CD4-positive, alpha-beta T cell treated with Interleukin-12 subunit alpha and Interleukin-12 subunit beta, for 1 hour (primary cell): Measurements from ENCODE around the gene LAIR2.

Experiments
- DNase-seq: peaks from one replicate; pipeline ENCODE4 v3.0.0-alpha.2; 2020

Gene LAIR2, protein sequence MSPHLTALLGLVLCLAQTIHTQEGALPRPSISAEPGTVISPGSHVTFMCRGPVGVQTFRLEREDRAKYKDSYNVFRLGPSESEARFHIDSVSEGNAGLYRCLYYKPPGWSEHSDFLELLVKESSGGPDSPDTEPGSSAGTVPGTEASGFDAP

DNA sequence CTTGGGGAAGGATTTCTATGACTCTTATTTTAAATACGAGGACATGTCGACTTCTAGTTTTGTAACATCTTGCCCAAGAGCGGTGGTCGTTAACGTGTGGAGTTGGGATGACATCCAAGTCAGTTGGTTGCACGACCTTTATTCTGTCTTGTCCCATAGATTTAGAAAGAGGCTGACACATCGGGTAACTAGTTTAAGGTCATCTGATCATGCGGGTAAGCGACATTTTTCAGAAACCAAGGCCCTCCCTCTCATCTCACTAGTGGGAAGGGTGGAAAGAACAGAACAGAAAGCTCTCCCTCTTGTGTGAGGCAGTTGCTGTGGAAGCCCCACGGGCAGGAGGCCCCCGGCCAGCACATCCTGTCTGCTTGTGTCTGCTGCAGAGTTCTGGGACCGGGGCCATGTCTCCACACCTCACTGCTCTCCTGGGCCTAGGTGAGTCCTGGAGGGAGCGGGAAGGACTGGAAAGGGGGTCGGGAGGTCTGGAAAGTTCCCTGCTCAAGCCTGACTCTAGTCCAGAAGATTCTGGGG, at the start of gene LAIR2:
Gene LAIR2 (plus strand): TSS at position 314 of the 531 bp plus-strand sequence. CDS start 88 bp downstream, at position 402.
- DNase-seq = peak; percentile 15

DNA sequence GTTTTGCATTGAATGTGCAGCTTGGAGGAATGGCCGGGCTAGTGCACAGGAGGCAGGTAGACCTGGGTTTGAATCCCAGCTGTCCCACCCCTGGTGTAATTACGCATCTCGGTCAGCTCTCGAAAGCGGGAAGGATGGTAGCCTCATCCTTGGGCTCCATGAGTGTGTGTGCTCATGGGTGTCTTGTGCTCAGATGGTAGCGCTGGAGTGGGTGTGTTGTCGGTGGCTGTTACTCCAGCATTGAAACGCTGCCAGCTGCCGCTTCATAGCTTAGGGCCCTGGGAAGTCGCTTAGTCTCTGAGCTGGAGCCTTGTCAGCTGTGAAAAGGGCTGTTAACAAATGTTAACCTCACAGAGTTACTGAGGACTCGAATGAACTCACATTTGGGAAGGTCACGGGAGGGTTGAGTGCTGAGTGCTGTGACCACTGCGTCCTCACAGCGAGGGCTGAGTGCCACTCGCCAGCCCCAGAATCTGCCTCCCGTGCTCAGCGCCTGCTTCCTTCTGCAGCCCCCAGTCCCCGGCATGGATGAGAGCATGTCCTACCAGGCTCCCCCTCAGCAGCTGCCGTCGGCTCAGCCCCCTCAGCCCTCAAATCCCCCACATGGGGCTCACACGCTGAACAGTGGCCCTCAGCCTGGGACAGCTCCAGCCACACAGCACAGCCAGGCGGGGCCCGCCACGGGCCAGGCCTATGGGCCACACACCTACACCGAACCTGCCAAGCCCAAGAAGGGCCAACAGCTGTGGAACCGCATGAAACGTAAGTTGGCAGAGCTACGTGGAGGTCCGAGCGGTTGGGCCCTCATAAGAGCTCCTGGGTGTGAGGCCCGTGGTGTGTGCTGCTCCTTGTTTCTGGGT, 48.5 kb upstream of the LAIR2 start:
- no peak for DNase-seq

DNA sequence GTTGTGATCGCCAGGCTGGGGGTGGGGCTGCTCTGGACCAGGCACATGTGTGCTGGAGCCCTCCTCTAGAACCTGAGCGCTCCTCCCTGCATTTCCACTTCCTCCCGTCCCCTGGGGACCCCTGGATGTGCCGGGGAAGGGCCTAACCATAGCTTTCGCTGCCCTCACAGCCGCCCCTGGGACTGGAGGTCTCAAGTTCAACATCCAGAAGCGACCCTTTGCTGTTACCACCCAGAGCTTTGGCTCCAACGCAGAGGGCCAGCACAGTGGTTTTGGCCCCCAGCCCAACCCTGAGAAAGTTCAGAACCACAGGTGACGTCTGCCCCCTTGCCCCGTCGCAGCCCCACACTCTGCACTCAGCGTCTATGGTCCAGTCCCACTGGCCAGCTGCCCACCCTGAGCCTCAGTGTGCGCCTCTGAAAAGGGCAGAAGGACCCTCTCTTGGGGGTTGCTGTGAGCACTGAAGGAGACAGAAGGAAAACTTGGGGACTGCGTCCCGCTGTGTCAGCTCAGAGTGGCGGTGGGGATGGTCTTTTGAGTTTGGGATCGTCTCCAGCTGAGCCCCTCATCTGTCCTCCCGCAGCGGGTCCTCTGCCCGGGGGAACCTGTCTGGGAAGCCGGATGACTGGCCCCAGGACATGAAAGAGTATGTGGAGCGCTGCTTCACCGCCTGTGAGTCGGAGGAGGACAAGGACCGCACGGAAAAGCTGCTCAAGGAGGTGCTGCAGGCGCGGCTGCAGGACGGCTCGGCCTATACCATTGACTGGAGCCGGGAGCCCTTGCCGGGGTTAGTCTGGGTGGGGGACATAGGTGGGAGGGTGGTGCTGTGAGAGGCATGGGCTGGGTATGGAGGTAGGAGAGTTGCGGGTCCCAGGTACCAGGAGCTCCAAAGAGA, 47.6 kb upstream of the LAIR2 start:
- no peak for DNase-seq

DNA sequence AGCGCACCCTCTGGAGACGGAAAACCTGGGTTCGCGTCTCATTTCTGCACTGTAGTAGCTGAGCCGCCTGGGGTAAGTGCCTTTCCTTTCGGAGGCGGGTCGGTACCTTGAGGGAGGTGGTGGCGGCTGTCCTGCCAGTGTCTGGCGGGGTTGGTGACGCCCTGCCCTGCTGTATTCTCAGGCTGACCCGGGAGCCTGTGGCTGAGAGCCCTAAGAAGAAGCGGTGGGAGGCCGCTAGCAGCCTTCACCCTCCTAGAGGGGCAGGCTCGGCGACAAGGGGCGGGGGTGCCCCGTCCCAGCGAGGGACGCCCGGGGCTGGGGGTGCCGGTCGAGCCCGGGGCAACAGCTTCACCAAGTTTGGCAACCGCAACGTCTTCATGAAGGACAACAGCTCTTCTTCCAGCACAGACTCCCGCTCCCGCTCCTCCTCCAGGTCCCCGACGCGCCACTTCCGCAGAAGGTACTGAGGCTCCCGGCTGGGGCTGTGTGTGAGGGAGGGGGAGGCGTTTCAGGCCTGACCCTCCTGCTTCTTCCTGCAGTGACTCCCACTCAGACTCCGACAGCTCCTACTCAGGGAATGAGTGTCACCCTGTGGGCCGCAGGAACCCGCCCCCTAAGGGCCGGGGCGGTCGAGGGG, 46.7 kb upstream of the LAIR2 start:
- DNase-seq = no peak

DNA sequence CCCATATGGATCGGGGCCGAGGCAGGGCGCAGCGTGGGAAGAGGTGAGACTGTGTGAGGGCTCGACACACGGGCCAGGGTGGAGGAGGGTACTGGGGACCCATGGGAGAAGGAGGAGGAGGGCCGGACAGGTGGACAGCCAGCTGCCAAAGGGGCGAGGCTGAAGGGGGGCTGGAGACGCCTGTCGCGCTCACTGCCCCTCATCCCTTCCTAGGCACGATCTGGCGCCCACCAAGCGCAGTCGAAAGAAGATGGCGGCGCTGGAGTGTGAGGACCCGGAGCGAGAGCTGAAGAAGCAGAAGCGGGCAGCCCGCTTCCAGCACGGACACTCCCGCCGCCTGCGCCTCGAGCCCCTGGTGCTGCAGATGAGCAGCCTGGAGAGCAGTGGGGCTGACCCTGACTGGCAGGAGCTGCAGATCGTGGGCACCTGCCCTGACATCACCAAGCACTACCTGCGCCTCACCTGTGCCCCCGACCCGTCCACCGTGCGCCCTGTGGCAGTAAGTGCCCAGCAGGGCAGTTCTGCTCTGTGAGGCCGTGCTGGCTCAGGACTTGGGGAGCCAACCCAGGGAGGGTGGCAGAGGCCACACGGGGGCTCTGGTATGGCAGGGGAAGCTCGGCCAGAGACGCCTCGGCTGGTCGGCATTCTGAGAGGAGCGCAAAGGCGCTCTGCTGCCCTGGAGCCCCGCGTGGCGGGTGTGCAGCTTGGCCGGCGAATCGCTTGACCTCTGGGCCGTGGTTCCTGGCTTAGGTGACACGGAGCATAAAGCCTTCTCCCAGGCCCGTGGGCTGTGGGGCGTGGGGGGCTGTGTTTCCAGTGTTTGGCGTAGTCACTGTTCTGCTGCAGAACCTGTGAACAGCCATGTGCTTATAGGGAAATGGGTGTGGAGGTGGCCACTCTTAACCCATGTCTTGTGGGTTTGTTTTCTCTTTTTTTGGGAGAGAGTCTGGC, 45.9 kb upstream of the LAIR2 start:
- no peak for DNase-seq

DNA sequence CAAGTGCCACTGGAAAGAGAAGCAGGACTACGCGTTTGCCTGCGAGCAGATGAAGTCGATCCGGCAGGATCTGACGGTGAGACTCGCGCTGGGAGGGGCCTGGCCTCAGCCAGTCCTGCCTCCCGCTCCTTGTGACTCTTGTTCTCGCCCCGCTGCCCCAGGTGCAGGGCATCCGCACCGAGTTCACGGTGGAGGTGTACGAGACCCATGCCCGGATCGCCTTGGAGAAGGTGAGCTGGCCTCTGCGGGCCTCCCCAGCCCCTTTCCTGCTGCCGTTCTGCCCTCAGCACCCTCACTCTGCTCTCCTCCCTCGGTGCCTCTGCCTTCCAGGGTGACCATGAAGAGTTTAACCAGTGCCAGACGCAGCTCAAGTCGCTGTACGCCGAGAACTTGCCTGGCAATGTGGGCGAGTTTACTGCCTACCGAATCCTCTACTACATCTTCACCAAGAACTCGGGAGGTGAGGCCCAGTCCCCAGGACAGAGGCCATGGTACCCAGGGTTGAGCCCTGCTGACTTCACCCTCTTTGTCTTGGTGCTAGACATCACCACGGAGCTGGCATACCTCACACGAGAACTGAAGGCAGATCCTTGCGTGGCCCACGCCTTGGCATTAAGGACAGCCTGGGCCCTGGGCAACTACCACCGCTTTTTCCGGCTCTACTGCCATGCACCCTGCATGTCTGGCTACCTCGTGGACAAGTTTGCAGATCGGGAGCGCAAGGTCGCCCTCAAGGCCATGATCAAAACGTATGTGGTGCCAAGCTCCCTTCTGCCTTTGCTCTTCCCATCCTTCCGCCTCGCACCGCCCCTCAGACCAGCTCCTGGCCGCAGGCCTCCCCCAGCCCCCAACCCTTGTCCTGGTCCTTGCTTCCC, 44.6 kb upstream of the LAIR2 start:
- no peak for DNase-seq

DNA sequence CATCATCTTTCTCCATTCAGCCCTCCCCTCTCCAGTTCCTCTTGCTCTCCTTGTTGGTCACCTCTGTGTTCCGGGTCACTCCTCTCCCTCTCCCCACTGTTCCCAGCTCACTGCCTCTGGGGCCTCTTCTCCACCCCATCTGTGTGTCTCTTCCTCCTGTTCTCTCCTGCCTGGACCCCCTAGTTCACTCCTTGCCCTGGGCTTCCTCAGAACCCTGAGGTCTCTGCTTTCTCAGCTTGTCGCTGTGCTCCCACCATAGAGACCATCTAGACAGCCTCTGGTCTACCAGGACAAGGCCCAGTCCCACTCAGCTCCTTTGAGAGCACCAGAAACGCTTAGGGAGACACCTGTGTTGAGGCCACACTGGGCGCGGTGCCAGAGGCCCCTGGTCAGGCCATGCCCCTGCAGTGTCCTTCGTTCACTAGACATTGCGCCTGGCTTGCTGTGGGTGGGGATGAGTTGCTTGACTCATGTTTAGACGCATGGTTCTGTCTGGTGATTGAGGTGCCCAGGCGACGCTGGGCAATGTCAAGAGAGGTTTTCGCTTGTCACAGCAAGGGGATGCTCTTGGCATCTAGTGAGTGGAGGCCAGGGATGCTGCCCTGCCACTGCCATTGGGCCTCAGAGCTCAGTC, 43.9 kb upstream of the LAIR2 start:
- DNase-seq = no peak

DNA sequence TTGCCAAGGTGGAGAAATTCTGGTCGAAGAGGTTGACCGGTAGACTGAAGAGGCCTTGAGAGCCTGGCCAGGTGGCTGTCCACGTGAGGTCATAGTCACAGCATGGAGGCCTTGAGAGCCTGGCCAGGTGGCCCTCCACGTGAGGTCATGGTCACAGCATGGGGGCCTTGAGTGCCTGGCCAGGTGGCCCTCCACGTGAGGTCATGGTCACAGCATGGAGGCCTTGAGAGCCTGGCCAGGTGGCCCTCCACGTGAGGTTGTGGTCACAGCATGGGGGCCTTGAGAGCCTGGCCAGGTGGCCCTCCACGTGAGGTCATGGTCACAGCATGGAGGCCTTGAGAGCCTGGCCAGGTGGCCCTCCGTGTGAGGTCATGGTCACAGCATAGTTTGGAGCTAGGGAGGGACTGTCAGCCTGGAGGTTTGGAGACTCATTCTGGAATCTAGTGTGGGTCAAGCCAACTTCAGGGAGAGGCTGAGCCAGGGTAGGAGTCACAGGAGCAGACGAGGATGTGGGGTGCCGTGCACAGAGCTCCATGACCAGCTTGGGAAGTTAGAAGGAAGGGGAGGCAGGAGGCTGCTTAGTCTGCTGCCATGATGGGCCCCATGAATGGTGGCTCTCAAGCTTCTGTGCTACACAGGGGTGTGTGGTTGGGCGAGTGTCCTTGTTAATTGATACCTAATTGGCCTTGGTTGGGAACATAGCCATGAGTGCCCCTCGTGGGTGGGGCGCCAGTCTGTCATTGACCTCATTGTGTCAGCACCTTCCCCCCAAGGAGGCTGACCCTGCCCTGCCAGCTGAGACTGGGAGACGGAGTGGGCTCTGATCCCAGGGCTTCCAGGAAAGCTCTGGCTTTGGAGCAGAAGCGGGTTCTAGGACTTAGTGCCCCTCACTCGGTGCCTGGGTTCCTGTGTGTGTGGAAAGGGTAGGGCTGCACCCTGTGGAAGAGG, 43.1 kb upstream of the LAIR2 start:
- DNase-seq = no peak

DNA sequence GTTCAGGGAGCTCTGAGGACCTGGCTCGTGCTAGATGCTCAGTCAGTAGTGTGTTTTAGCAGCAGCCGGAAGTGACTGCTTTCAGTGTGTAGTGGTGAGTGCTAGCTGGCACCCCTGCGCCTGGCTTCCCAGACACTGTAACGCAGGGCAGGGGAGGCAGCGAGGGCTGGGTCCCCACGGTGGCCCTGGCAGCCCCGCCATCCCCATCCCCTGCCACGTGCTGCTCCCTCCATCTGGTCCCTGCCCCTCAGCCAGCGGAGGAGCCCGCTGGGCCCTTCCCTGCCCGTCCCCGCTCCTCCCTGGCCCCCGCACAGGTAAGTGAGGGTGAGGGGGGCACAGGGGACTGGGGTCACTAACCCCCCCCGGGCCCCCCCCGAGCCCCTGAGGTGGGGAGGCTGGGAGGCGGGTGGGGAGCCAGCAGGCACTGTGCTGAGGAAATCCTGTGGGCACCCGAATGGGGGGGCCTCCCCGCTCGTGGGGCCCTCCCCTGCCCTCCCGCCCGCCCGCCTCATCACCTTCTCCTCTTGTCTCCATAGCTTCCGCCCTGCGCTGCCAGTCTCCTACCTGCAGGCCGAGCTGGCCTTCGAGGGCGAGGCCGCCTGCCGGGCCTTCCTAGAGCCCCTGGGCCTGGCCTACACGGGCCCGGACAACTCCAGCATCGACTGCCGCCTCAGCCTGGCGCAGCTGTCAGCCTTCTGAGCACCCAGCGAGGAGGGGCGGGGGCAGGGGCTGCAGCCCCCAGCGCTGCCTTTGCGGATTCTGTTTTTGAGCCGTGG, 42.2 kb upstream of the LAIR2 start:
- DNase-seq = no peak

DNA sequence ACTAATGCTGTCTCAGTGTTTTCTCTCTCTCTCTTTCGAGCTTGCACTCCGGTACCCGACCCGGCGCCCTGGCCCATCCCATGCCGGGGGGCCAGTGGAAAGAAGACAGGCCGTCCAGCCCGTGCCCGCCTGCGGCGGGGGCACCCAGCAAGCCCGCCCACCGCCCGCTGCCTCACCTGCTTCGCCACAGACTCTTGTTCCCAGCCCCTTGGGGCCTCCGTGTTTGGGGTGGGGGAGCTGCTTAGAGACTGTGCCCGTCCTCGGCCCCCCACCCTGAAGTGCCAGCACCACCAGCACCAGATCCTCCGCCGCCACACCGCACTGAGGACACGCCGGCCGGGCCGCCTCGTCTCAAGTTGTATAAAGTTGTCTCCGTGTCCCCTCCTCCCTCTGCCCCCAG, 41.4 kb upstream of the LAIR2 start:
- no peak for DNase-seq

DNA sequence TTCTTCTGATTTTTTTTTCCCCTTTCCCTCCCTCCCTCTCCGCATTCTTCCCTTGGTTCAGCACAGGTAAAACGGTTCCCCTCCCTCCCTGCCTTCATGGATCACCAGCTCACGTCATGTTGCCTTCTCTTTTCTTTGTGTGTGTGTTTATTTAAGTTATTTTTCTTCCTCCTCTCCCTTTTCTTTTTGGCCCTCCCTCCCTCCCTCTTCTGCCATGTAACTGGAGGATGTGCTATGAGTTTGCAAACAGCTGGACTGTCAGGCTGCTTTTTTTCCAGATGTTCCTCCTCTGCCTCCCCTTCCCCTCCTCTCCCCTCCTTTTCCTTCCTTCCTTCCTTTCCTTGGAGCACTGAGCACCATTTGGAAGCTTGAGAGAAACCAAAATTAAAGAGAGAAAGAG, 41.0 kb upstream of the LAIR2 start:
- no peak for DNase-seq

DNA sequence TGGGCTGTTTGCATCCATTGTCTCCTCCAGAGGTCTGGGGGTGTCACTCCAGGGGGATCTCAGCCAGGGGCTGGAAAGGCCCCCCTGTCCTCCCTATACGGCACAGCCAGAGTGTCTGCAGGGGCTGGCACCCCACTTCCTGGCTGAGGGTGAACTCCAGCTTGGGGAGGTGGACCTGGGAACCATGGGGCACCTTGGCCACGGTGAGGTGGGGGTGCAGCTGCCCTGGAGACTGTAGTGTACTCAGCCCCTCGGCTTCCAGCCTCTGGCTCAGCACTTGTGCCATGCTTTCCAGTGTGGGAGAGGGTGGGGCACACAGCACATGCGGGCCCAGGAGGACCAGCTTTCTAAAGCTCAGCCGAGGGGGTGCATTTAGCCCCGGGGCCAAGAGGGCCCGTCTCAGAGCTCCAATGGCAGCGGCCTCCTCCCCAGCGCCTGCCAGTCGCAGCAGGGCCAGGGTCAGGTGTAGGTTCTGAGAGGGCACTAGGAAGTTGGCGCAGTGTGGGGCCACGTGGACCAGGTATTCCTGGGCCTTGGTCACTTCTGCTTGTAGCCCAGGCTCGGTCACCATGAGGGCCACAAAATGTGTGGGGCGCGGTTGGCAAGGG, 40.5 kb upstream of the LAIR2 start:
- DNase-seq = no peak

DNA sequence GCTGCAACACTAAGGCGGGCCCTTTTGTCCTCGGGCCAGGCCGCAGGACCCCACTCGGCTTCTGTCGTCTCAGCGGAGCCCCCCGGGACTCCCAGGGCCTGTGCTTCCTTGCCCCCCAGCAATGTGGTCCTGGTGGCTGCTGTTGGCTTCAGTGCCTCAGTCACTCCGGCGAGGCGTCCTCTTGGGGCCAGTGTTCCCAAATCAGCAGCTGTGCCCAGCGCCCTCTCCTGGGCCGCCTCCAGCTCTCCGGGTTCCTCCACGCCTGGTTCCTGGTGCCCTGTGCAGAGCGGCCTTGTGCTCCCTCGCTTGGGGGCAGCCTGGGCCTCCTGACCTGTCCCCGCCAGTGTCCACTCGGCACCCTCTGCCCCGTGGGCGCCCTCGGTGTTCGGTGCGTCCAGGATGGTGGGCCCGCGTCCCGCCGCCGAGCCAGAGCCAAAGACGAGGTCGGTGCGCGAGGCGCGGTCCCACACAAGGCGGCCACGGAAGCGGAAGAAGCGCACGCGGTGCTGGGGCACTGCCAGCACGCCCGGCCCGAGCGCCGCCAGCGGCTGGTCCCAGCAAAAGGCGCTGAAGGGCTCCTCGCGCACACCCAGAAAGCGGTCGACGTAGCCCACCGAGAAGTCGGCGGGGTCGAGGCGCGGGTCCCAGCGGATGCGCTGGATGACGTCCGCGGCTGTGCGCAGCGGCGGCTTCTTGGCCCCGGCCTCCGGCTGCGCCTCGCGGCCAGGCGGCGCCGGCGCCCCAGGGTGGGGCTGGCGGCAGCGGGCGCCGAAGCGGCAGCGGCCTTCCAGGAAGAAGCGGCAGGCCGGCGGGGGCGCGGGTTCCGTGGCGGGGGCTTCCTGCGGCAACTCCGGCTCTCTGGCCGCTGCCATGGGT, 39.7 kb upstream of the LAIR2 start:
- peak; percentile 69 for DNase-seq

DNA sequence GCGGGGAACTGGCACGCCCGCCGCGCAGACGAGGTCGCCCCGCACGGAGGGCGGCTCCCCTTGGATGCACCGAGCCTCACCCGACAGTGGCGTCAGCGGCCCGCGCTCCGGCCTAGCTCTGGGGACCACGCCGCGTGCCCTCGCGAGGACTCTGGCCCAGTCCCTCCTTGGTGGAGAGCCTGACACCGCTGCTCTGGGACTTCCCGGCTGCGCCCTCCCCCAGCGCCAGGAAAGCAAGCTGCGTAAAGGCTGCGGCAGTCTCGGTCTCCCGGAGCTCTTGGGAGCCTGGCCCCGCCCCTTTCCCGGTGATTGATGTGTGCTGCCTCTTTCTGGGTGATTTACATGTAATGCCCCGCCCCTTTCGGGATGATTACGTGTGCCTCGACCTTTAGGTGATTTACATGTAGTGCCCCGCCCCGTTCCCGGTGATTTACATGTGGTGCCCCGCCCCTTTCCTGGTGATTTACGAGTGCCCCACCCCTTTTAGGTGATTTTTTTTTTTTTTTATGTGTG, 39.0 kb upstream of the LAIR2 start, which contains the start of gene LENG9:
Gene LENG9 (minus strand): TSS at position 248 of the 513 bp plus-strand sequence. CDS start 252 bp downstream, outside the sequence.
- DNase-seq = peak; percentile 96

DNA sequence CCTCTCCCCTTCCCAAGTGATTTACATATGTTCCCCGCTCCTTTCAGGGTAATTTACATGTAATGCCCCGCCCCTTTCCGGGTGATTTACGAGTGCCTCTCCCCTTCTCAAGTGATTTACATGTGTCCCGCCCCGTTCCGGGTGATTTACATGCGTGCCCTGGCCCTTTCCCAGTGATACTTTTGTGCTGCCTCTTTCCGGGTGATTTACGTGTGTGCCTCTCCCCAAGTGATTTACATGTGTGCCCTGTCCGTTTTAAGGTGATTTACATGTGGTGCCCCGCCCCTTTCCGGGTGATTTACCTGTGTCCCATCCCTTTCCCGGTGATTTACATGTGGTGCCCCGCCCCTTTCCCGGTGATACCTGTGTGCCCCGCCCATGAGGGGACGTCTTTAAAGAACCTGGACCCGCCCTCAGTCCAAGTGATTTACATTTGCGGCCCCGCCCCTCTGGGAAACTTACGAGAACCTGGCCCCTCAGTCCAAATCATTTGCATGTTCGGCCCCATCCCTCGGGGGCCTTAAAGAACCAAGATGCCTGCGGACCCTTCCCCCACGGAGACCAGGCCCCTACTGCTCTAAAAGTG, 38.5 kb upstream of the LAIR2 start:
- peak; percentile 90 for DNase-seq
